ENCODE results near the gene PLPPR4.

Gene PLPPR4

GRCh38 chr1:99358770-99359169 lies 94.5 kb downstream of the PLPPR4 start:
- no peak for DNase-seq
